ENCODE results near the gene UHRF2. TPM values are rescaled to one million over a fixed set of nuclear protein-coding genes. Genes with fewer than 3 reads are reported as not detected.
"Not testable (repeated sequence)": the region's sequence is repeated elsewhere in the genome, so short reads cannot be mapped to it uniquely, and the experiment has no call there.

Gene UHRF2
- polyA plus RNA-seq, 1 of the 3 experiments (the other 2 are of a cell fraction), result 24.1 TPM

DNA sequence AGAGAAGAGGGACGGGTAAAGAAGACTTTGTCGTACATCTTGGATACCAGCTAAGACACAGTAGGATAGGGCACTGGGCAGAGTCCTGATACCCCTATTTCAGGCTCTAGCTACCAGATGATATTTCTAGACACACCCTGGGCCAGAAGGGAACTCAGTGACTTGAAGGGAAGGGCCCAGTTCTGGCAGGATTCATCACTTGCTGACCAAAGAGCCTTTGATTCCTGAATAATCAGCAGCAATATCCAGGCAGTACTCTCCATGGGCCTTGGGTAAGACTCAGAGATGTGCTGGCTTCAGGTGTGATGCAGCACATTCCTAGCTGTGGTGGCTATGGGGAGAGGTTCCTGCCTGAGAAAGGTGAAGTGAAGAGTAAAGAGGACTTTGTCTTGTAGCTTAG lies 44.2 kb upstream of the UHRF2 start:
- no peaks in the 10 kb centered on the region for H3F3A ChIP-seq (replicated peaks; ENCODE audit: insufficient read depth)
- 85% methylated on average over 2 of the region's 2 CpGs for WGBS (ENCODE audit: low lambda C conversion rate)

DNA sequence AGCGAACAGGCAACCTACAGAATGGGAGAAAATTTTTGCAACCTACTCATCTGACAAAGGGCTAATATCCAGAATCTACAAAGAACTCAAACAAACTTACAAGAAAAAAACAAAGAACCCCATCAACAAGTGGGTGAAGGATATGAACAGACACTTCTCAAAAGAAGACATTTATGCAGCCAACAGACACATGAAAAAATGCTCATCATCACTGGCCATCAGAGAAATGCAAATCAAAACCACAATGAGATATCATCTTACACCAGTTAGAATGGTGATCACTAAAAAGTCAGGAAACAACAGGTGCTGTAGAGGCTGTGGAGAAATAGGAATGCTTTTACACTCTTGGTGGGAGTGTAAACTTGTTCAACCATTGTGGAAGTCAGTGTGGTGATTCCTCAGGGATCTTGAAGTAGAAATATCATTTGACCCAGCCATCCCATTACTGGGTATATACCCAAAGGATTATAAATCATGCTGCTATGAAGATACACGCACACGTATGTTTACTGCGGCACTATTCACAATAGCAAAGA lies 31.5 kb upstream of the UHRF2 start:
- H2AFZ ChIP-seq (ENCODE audit: low read depth); H3K27me3 ChIP-seq (ENCODE audit: insufficient read depth); H3F3A ChIP-seq (replicated peaks; ENCODE audit: insufficient read depth); H3K4me3 ChIP-seq (ENCODE audit: low read depth in 2 of 2, low read length in 1 of 2); H3K27ac ChIP-seq (ENCODE audit: low read depth in 2 of 2, low read length in 1 of 2); H4K20me1 ChIP-seq (ENCODE audit: insufficient read depth); H3K36me3 ChIP-seq (replicated peaks in 1 of 2; ENCODE audit: control insufficient read depth in 1 of 2, insufficient read depth in 2 of 2, low read length in 1 of 2); H3K4me2 ChIP-seq; H3K9me2 ChIP-seq; CTCF ChIA-PET; POLR2A ChIA-PET; H3K9ac ChIP-seq; DNase-seq; H3K9me3 ChIP-seq; H3K79me2 ChIP-seq (ENCODE audit: insufficient read depth): not testable (repeated sequence)
- H3K4me1 ChIP-seq (ENCODE audit: control insufficient read depth in 1 of 2, insufficient read depth in 2 of 2, low read depth in 1 of 2, low read length in 1 of 2), result peaks cover 0 to 13% of the 10 kb centered on the region in 2 experiments; a peak in 1 of 4 replicates
- WGBS (ENCODE audit: low lambda C conversion rate), result 69% methylated on average over 4 of the region's 4 CpGs

More for the DNA sequence above, 44.2 kb upstream of the UHRF2 start:
- Histone ChIP-seq H2AFZ (ENCODE audit: low read depth) (no peak overlapping the region), H3K79me2 (ENCODE audit: insufficient read depth) (no peaks in the 10 kb centered on the region), H3K4me3 (ENCODE audit: low read depth in 2 of 2, low read length in 1 of 2) (no peak overlapping the region), H3K4me2 (no peak overlapping the region), H3K4me1 (ENCODE audit: control insufficient read depth in 1 of 2, insufficient read depth in 2 of 2, low read depth in 1 of 2, low read length in 1 of 2) (no peaks in the 10 kb centered on the region), H3K9me2 (no peaks in the 10 kb centered on the region), H4K20me1 (ENCODE audit: insufficient read depth) (no peaks in the 10 kb centered on the region), H3K27ac (ENCODE audit: low read depth in 2 of 2, low read length in 1 of 2) (no peak overlapping the region), H3K9ac (no peak overlapping the region), H3K36me3 (replicated peaks in 1 of 2; ENCODE audit: control insufficient read depth in 1 of 2, insufficient read depth in 2 of 2, low read length in 1 of 2) (no peaks in the 10 kb centered on the region), H3K27me3 (ENCODE audit: insufficient read depth) (no peaks in the 10 kb centered on the region), H3K9me3 (no peaks in the 10 kb centered on the region)
- no peak for DNase-seq
- POLR2A ChIA-PET, result no interaction called here
- CTCF ChIA-PET, result interaction anchor here (1.5 kb wide), 1 partner anchor 200 kb away, joined by 3 read pairs; no protein-coding TSS in a partner anchor
- TF ChIP-seq, protein P1, sequence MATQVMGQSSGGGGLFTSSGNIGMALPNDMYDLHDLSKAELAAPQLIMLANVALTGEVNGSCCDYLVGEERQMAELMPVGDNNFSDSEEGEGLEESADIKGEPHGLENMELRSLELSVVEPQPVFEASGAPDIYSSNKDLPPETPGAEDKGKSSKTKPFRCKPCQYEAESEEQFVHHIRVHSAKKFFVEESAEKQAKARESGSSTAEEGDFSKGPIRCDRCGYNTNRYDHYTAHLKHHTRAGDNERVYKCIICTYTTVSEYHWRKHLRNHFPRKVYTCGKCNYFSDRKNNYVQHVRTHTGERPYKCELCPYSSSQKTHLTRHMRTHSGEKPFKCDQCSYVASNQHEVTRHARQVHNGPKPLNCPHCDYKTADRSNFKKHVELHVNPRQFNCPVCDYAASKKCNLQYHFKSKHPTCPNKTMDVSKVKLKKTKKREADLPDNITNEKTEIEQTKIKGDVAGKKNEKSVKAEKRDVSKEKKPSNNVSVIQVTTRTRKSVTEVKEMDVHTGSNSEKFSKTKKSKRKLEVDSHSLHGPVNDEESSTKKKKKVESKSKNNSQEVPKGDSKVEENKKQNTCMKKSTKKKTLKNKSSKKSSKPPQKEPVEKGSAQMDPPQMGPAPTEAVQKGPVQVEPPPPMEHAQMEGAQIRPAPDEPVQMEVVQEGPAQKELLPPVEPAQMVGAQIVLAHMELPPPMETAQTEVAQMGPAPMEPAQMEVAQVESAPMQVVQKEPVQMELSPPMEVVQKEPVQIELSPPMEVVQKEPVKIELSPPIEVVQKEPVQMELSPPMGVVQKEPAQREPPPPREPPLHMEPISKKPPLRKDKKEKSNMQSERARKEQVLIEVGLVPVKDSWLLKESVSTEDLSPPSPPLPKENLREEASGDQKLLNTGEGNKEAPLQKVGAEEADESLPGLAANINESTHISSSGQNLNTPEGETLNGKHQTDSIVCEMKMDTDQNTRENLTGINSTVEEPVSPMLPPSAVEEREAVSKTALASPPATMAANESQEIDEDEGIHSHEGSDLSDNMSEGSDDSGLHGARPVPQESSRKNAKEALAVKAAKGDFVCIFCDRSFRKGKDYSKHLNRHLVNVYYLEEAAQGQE (IDR thresholded peaks at IDR 0.05; ENCODE audit: low read depth, low read length), result no peak
- no peak for TF ChIP-seq RCOR1 (IDR thresholded peaks at IDR 0.05; ENCODE audit: low read length)
- TF ChIP-seq TAF1 (IDR thresholded peaks at IDR 0.05; ENCODE audit: borderline replicate concordance, low read depth, low read length), result no peak
- TF ChIP-seq GATA2 (CRISPR knock-in tag; IDR thresholded peaks at IDR 0.05), result no peak
- TF ChIP-seq, protein P2, sequence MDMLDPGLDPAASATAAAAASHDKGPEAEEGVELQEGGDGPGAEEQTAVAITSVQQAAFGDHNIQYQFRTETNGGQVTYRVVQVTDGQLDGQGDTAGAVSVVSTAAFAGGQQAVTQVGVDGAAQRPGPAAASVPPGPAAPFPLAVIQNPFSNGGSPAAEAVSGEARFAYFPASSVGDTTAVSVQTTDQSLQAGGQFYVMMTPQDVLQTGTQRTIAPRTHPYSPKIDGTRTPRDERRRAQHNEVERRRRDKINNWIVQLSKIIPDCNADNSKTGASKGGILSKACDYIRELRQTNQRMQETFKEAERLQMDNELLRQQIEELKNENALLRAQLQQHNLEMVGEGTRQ (IDR thresholded peaks at IDR 0.05; ENCODE audit: borderline replicate concordance, low read depth, low read length), result no peak
- no peak for TF ChIP-seq FOXJ3 (CRISPR knock-in tag; IDR thresholded peaks at IDR 0.05)
- no peak for TF ChIP-seq SMC3 (IDR thresholded peaks at IDR 0.05; ENCODE audit: low read depth, low read length)
- no peak for TF ChIP-seq GABPA (IDR thresholded peaks at IDR 0.05; ENCODE audit: low read depth)
- no peak for TF ChIP-seq EP300 (IDR thresholded peaks at IDR 0.05; ENCODE audit: borderline replicate concordance in 1 of 2, low read depth in 1 of 2, low read length in 1 of 2)
- no peak for TF ChIP-seq YY1 (IDR thresholded peaks at IDR 0.05; ENCODE audit: low read depth)
- no peak for TF ChIP-seq TCF12 (IDR thresholded peaks at IDR 0.05)
- TF ChIP-seq, protein P3, sequence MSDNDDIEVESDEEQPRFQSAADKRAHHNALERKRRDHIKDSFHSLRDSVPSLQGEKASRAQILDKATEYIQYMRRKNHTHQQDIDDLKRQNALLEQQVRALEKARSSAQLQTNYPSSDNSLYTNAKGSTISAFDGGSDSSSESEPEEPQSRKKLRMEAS (IDR thresholded peaks at IDR 0.05; ENCODE audit: low read depth), result no peak

All from SK-N-SH (cell line).